Upper lobe of left lung (tissue), 4 donors: ENCODE data around the gene KRTDAP.

Experiments used
- CTCF ChIP-seq, 6 experiments: fragments of 450-650 bp in 4 of 6; fragments of 200-600 bp in 2 of 6; sonication (generic) in 2 of 6; IDR thresholded peaks; one replicate each; pipeline ENCODE4 v1.5.1; 2016 to 2019; ENCODE audit warnings: antibody characterized with exemption in 6 of 6
- EP300 ChIP-seq, 4 donors: sonication (generic); formaldehyde crosslinking; IDR thresholded peaks; one replicate each; pipeline ENCODE4 v1.5.1; 2017; ENCODE audit warnings: antibody characterized with exemption in 4 of 4, control low read depth in 2 of 4
- POLR2A ChIP-seq, 4 donors: fragments of 450-650 bp; IDR thresholded peaks; one replicate each; pipeline ENCODE4 v1.5.1; 2016 to 2017; ENCODE audit warnings: antibody characterized with exemption in 4 of 4, mild to moderate bottlenecking in 2 of 4
- POLR2AphosphoS5 ChIP-seq, 2 donors: sonication (generic); formaldehyde crosslinking; IDR thresholded peaks; one replicate each; pipeline ENCODE4 v1.5.1; 2017; ENCODE audit warnings: antibody characterized with exemption in 2 of 2

GRCh38 chr19:35445826-35446593 is 44.3 kb downstream of the KRTDAP start:
- TF ChIP-seq CTCF (IDR thresholded peaks at IDR 0.05) = no peak
- peak in 1 of 2 donors; percentile 42 for TF ChIP-seq POLR2AphosphoS5 (IDR thresholded peaks at IDR 0.05)
- TF ChIP-seq EP300 (IDR thresholded peaks at IDR 0.05) = peak in 1 of 4 donors; percentile 69
- TF ChIP-seq POLR2A (IDR thresholded peaks at IDR 0.05) = no peak
